ENCODE results near the gene STK26. TPM values are rescaled to one million over a fixed set of nuclear protein-coding genes. Genes with fewer than 3 reads are reported as not detected.

The STK26 gene
- total RNA-seq, 1 donor: 9.1 TPM

- H3K4me3 ChIP-seq (ENCODE audit: low read depth, low read length): no peak overlapping the region
- no peak for DNase-seq (ENCODE audit: low read depth)
- TF ChIP-seq CTCF (IDR thresholded peaks at IDR 0.05; ENCODE audit: insufficient read depth, low read depth, low read length): no peak
These were observed 97.8 kb downstream of the STK26 start for GRCh38 chrX:132120913-132121312.

Other genes with a start within 250 kb of the STK26 start
- not detected in 2 replicates for gene FRMD7, start 104.7 kb downstream of the STK26 start, total RNA-seq
- 24.2 and 30.2 TPM in 2 replicates for gene RAP2C, start 196.1 kb downstream of the STK26 start, total RNA-seq

Data from fibroblast of villous mesenchyme (primary cell).